ENCODE results near the gene RGPD3. TPM values are rescaled to one million over a fixed set of nuclear protein-coding genes. Genes with fewer than 3 reads are reported as not detected.
"Not testable (repeated sequence)": the region's sequence is repeated elsewhere in the genome, so short reads cannot be mapped to it uniquely, and the experiment has no call there.

The RGPD3 gene
- total RNA-seq = under 1 TPM in 3 of 4 donors, not detected in 1; 0.41 to 0.75 (median 0.48) TPM

- H3K27me3 ChIP-seq; DNase-seq; H3K9me3 ChIP-seq; H3K4me3 ChIP-seq; H3K4me1 ChIP-seq; intact Hi-C loops (cut with DNase I; ENCODE audit: low total_unique reads); H3K36me3 ChIP-seq; H3K27ac ChIP-seq; in situ Hi-C loops (cut with MboI; ENCODE audit: low pct_ligation_motif_present in 1 of 4, low pct_unique_long_range_greater_than_20kb in 1 of 4, low sequenced_read_pairs in 3 of 4): not testable (repeated sequence)
- 96 to 100% methylated on average over 14 to 40 of the region's 45 CpGs for WGBS, 2 donors (ENCODE audit: low coverage in 1 of 2)
These were observed at the start of gene RGPD3 for GRCh38 chr2:106468107-106468506. Gene RGPD3 (minus strand): TSS chr2:106468413. CDS start chr2:106468288, 125 bp downstream.

DNA sequence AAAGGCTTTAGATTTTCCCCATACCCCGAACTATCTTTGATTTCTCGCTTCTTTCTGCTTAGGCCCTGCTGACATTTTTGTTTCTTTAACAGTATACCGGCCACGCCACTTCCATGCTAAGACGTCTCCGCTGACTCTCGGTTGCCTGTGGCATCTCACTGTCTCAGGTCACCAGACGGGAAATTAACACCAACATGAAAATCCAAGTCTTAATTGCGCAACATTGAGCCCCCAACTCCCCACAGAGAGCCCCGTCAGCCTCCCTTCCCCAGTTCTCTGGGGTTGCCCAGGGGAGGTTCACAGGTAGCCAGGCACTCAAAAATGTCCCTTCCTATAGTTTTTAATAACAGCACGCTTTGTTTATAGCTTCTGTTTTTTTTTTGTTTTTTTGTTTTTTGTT, 49.1 kb upstream of the RGPD3 start:
- Histone ChIP-seq H3K9me3 (no peaks in the 10 kb centered on the region), H3K4me1 (no peaks in the 10 kb centered on the region), H3K36me3 (no peaks in the 10 kb centered on the region), H3K27me3 (no peaks in the 10 kb centered on the region), H3K4me3 (no peak overlapping the region), H3K27ac (no peak overlapping the region)
- no peak for TF ChIP-seq EP300 (IDR thresholded peaks at IDR 0.05; ENCODE audit: low read depth)
- TF ChIP-seq POLR2A (IDR thresholded peaks at IDR 0.05) = no peak
- TF ChIP-seq CTCF (IDR thresholded peaks at IDR 0.05) = no peak
- TF ChIP-seq POLR2AphosphoS5 (IDR thresholded peaks at IDR 0.05) = no peak
- DNase-seq = no peak
- 91 to 94% methylated on average over 10 to 11 of the region's 11 CpGs for WGBS, 2 donors (ENCODE audit: low coverage in 1 of 2)
- in situ Hi-C loops (cut with MboI; ENCODE audit: low pct_ligation_motif_present in 1 of 4, low pct_unique_long_range_greater_than_20kb in 1 of 4, low sequenced_read_pairs in 3 of 4) (no loop called here), intact Hi-C loops (cut with DNase I; ENCODE audit: low total_unique reads) (no loop called here)

- Histone ChIP-seq H3K9me3 (no peaks in the 10 kb centered on the region), H3K27me3 (no peaks in the 10 kb centered on the region), H3K4me3 (no peak overlapping the region), H3K36me3 (no peaks in the 10 kb centered on the region), H3K4me1 (no peaks in the 10 kb centered on the region), H3K27ac (no peak overlapping the region)
- 45 to 94% methylated on average over 1 of the region's 1 CpG for WGBS, 2 donors (ENCODE audit: low coverage in 1 of 2)
- in situ Hi-C loops (cut with MboI; ENCODE audit: low pct_ligation_motif_present in 1 of 4, low pct_unique_long_range_greater_than_20kb in 1 of 4, low sequenced_read_pairs in 3 of 4) = no loop called here
- no peak for TF ChIP-seq POLR2A (IDR thresholded peaks at IDR 0.05)
- no peak for TF ChIP-seq POLR2AphosphoS5 (IDR thresholded peaks at IDR 0.05)
- TF ChIP-seq EP300 (IDR thresholded peaks at IDR 0.05; ENCODE audit: low read depth) = no peak
- no peak for TF ChIP-seq CTCF (IDR thresholded peaks at IDR 0.05)
- no peak for DNase-seq
- intact Hi-C loops (cut with DNase I; ENCODE audit: low total_unique reads) = no loop called here
These were observed 48.7 kb upstream of the RGPD3 start for GRCh38 chr2:106516864-106517263.

DNA sequence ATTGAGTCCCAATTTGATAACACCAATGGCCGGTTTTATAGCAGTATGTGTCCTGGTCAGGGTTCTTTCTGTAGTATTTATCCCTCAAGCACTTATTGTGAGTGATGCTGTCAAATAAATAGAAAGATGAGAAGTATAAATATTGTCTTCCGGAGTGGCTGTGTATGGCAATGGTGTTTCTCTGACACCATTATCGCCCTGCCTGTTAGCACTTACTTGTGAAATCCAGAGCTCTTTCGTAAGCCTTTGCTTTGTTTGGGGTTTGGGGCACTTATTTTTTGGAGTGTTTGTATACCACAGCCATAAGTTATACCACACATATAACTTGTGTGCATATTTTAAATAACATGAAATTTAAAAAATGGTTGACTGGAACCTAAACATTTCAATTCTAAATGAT, 48.2 kb upstream of the RGPD3 start:
- no peak for DNase-seq
- Histone ChIP-seq H3K27ac (no peak overlapping the region), H3K36me3 (no peaks in the 10 kb centered on the region), H3K9me3 (no peaks in the 10 kb centered on the region), H3K4me3 (no peak overlapping the region), H3K27me3 (no peaks in the 10 kb centered on the region), H3K4me1 (no peaks in the 10 kb centered on the region)
- TF ChIP-seq POLR2AphosphoS5 (IDR thresholded peaks at IDR 0.05) = no peak
- TF ChIP-seq EP300 (IDR thresholded peaks at IDR 0.05; ENCODE audit: low read depth) = no peak
- no peak for TF ChIP-seq POLR2A (IDR thresholded peaks at IDR 0.05)
- no peak for TF ChIP-seq CTCF (IDR thresholded peaks at IDR 0.05)
- intact Hi-C loops (cut with DNase I; ENCODE audit: low total_unique reads) = no loop called here
- in situ Hi-C loops (cut with MboI; ENCODE audit: low pct_ligation_motif_present in 1 of 4, low pct_unique_long_range_greater_than_20kb in 1 of 4, low sequenced_read_pairs in 3 of 4) = no loop called here
- 69 to 94% methylated on average over 2 to 4 of the region's 4 CpGs for WGBS, 2 donors (ENCODE audit: low coverage in 1 of 2)

DNA sequence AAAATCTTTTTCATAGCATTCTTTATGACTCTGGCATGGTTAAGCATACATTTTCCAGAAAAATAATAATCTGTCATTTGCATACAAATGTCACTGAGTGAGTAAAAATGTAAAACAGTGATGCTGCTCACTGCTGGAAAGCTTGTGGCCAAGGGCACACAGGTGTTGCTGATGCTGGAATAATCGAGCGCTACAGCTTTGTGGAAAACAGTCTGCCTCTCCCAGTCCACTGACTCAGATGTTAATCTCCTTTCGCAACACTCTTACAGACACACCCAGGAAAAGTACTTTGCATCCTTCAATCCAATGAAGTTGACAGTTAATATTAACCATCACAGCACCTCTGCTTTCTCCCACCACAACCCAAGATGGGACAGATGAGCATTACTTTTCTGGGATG, 46.6 kb upstream of the RGPD3 start:
- DNase-seq; H3K36me3 ChIP-seq; in situ Hi-C loops (cut with MboI; ENCODE audit: low pct_ligation_motif_present in 1 of 4, low pct_unique_long_range_greater_than_20kb in 1 of 4, low sequenced_read_pairs in 3 of 4); H3K4me3 ChIP-seq; H3K9me3 ChIP-seq; H3K27me3 ChIP-seq; H3K27ac ChIP-seq; H3K4me1 ChIP-seq; intact Hi-C loops (cut with DNase I; ENCODE audit: low total_unique reads): not testable (repeated sequence)
- WGBS, 2 donors (ENCODE audit: low coverage in 1 of 2) = 50 to 52% methylated on average over 1 to 3 of the region's 3 CpGs

GRCh38 chr2:106513391-106513790, 45.2 kb upstream of the RGPD3 start:
- H3K4me1 ChIP-seq; H3K36me3 ChIP-seq; H3K4me3 ChIP-seq; DNase-seq; H3K27me3 ChIP-seq; H3K27ac ChIP-seq; intact Hi-C loops (cut with DNase I; ENCODE audit: low total_unique reads); H3K9me3 ChIP-seq; in situ Hi-C loops (cut with MboI; ENCODE audit: low pct_ligation_motif_present in 1 of 4, low pct_unique_long_range_greater_than_20kb in 1 of 4, low sequenced_read_pairs in 3 of 4): not testable (repeated sequence)
- WGBS, 2 donors (ENCODE audit: low coverage in 1 of 2) = 66% methylated on average over 2 of the region's 5 CpGs; no CpG with 5 or more reads in 1 of the 2 donors

- H3K36me3 ChIP-seq; DNase-seq; intact Hi-C loops (cut with DNase I; ENCODE audit: low total_unique reads); in situ Hi-C loops (cut with MboI; ENCODE audit: low pct_ligation_motif_present in 1 of 4, low pct_unique_long_range_greater_than_20kb in 1 of 4, low sequenced_read_pairs in 3 of 4); H3K9me3 ChIP-seq; H3K27me3 ChIP-seq; H3K4me1 ChIP-seq; H3K4me3 ChIP-seq: not testable (repeated sequence)
- peak overlapping the region; percentile 22 to 63 (median 46) for H3K27ac ChIP-seq
- 40 to 77% methylated on average over 1 to 7 of the region's 7 CpGs for WGBS, 2 donors (ENCODE audit: low coverage in 1 of 2)
These were observed 43.7 kb upstream of the RGPD3 start for GRCh38 chr2:106511934-106512333.

Measured in transverse colon (tissue), 4 donors.